Measurements from ENCODE around the gene TFDP1.

DNA sequence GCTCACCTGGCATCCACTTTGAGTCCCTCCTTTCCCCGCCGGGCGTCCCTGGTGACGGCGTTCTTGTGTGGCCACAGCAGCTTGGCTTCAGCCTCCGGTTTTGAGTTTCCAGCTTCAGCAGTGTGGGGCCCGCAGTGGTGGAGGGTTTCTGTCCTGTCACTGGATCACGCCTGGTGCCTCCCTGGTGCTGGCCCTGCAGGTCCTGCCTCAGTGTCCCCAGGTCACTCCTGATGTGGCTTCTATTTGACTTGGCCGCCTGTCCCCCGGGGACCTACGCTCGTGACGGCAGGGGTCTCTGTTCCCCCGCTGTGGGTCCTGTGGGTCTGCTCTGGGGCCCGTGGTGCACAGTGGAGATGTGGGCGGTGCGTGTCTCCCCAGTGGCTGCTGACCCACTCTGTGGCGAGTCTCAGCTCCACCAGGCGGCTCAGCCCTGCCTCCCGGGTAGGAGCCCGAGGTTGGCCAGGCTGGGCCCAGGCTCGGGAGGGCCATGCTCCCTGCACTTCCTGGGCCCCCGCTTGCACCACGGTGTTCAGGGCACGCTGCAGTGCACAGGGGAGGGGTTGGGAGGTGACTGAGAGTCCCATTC, 71.5 kb downstream of the TFDP1 start:
- TF ChIP-seq, protein P1, sequence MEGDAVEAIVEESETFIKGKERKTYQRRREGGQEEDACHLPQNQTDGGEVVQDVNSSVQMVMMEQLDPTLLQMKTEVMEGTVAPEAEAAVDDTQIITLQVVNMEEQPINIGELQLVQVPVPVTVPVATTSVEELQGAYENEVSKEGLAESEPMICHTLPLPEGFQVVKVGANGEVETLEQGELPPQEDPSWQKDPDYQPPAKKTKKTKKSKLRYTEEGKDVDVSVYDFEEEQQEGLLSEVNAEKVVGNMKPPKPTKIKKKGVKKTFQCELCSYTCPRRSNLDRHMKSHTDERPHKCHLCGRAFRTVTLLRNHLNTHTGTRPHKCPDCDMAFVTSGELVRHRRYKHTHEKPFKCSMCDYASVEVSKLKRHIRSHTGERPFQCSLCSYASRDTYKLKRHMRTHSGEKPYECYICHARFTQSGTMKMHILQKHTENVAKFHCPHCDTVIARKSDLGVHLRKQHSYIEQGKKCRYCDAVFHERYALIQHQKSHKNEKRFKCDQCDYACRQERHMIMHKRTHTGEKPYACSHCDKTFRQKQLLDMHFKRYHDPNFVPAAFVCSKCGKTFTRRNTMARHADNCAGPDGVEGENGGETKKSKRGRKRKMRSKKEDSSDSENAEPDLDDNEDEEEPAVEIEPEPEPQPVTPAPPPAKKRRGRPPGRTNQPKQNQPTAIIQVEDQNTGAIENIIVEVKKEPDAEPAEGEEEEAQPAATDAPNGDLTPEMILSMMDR (IDR thresholded peaks at IDR 0.05): no peak
- no peak for TF ChIP-seq POLR2A (IDR thresholded peaks at IDR 0.05)
